D341Med (cell line): ENCODE results near the gene SLC7A8.

Source experiments
- DNase-seq: peaks from one replicate; pipeline ENCODE4 v3.0.0; 2012; ENCODE audit warnings: low spot score

Gene SLC7A8

GRCh38 chr14:23154964-23155587 is 28.4 kb downstream of the SLC7A8 start:
- DNase-seq = peak; percentile 84

GRCh38 chr14:23153851-23154796 is 29.3 kb downstream of the SLC7A8 start:
- no peak for DNase-seq

GRCh38 chr14:23151342-23151741 is 32.1 kb downstream of the SLC7A8 start:
- no peak for DNase-seq

- no peak for DNase-seq
These were observed 33.7 kb downstream of the SLC7A8 start for GRCh38 chr14:23149745-23150144.

- DNase-seq = no peak
These were observed 34.7 kb downstream of the SLC7A8 start for GRCh38 chr14:23148591-23149249.

- no peak for DNase-seq
These were observed 35.8 kb downstream of the SLC7A8 start for GRCh38 chr14:23147676-23148075.

GRCh38 chr14:23146980-23147379 is 36.5 kb downstream of the SLC7A8 start:
- no peak for DNase-seq

GRCh38 chr14:23146351-23146910 is 37.0 kb downstream of the SLC7A8 start:
- DNase-seq = no peak

GRCh38 chr14:23145794-23146350 is 37.6 kb downstream of the SLC7A8 start:
- DNase-seq = no peak

GRCh38 chr14:23143911-23144310 is 39.5 kb downstream of the SLC7A8 start:
- no peak for DNase-seq

- DNase-seq = no peak
These were observed 40.6 kb downstream of the SLC7A8 start for GRCh38 chr14:23142826-23143225.

- DNase-seq = no peak
These were observed 41.6 kb downstream of the SLC7A8 start for GRCh38 chr14:23141706-23142444.

- no peak for DNase-seq
These were observed 43.1 kb downstream of the SLC7A8 start for GRCh38 chr14:23140371-23140770.

- DNase-seq = no peak
These were observed 43.6 kb downstream of the SLC7A8 start for GRCh38 chr14:23139874-23140273.

- DNase-seq = no peak
These were observed 45.5 kb downstream of the SLC7A8 start for GRCh38 chr14:23137813-23138535.

GRCh38 chr14:23137192-23137812 is 46.2 kb downstream of the SLC7A8 start:
- no peak for DNase-seq

GRCh38 chr14:23136566-23137133 is 46.8 kb downstream of the SLC7A8 start:
- DNase-seq = no peak

GRCh38 chr14:23132970-23133369 is 50.5 kb downstream of the SLC7A8 start:
- DNase-seq = no peak

- DNase-seq = no peak
These were observed 52.0 kb downstream of the SLC7A8 start for GRCh38 chr14:23131482-23131881.

- no peak for DNase-seq
These were observed 52.6 kb downstream of the SLC7A8 start for GRCh38 chr14:23130871-23131270.
